ENCODE data around the gene FRMD6.

DNA sequence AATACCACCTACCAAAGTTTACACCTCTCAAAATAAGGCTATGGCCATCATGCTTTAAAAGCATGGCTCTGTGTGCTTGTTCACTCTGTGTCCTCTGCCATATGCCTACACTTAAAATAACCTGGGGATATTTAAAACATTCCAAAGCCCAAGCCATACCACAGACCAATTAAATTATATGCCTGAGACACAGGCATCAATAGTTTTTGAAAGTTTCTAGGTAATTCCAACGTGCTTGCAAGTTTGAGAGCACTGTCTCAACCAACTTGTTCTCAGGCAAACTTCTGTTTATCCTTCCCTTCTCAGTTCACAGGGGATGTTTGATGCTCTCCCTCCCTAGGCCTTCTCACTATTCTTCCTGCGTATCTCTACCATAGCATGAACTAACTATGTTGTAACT, 3.4 kb upstream of the FRMD6 start:
- TF ChIP-seq, protein P1, sequence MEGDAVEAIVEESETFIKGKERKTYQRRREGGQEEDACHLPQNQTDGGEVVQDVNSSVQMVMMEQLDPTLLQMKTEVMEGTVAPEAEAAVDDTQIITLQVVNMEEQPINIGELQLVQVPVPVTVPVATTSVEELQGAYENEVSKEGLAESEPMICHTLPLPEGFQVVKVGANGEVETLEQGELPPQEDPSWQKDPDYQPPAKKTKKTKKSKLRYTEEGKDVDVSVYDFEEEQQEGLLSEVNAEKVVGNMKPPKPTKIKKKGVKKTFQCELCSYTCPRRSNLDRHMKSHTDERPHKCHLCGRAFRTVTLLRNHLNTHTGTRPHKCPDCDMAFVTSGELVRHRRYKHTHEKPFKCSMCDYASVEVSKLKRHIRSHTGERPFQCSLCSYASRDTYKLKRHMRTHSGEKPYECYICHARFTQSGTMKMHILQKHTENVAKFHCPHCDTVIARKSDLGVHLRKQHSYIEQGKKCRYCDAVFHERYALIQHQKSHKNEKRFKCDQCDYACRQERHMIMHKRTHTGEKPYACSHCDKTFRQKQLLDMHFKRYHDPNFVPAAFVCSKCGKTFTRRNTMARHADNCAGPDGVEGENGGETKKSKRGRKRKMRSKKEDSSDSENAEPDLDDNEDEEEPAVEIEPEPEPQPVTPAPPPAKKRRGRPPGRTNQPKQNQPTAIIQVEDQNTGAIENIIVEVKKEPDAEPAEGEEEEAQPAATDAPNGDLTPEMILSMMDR (IDR thresholded peaks at IDR 0.05 in 2 of 3, conservative IDR thresholded peaks at IDR 0.05 in 1 of 3; ENCODE audit: insufficient read depth in 2 of 3, low read depth in 1 of 3, low read length in 3 of 3): no peak
- TF ChIP-seq MAFG (tag; conservative IDR thresholded peaks at IDR 0.05) (no peak), POLR2AphosphoS5 (IDR thresholded peaks at IDR 0.05; ENCODE audit: control insufficient read depth, insufficient read depth, low read depth, low read length) (no peak), ZNF274 (IDR thresholded peaks at IDR 0.05; ENCODE audit: borderline replicate concordance, low read depth, low read length) (no peak), FOS (IDR thresholded peaks at IDR 0.05; ENCODE audit: extremely low read depth, insufficient read length) (no peak), MXI1 (IDR thresholded peaks at IDR 0.05; ENCODE audit: low read depth, low read length) (no peak), HMG20A (CRISPR knock-in tag; conservative IDR thresholded peaks at IDR 0.05) (no peak), GABPA (tag; conservative IDR thresholded peaks at IDR 0.05; ENCODE audit: low read depth) (no peak), PHF8 (IDR thresholded peaks at IDR 0.05; ENCODE audit: borderline replicate concordance, low read length) (no peak)
- TF ChIP-seq, protein P2, sequence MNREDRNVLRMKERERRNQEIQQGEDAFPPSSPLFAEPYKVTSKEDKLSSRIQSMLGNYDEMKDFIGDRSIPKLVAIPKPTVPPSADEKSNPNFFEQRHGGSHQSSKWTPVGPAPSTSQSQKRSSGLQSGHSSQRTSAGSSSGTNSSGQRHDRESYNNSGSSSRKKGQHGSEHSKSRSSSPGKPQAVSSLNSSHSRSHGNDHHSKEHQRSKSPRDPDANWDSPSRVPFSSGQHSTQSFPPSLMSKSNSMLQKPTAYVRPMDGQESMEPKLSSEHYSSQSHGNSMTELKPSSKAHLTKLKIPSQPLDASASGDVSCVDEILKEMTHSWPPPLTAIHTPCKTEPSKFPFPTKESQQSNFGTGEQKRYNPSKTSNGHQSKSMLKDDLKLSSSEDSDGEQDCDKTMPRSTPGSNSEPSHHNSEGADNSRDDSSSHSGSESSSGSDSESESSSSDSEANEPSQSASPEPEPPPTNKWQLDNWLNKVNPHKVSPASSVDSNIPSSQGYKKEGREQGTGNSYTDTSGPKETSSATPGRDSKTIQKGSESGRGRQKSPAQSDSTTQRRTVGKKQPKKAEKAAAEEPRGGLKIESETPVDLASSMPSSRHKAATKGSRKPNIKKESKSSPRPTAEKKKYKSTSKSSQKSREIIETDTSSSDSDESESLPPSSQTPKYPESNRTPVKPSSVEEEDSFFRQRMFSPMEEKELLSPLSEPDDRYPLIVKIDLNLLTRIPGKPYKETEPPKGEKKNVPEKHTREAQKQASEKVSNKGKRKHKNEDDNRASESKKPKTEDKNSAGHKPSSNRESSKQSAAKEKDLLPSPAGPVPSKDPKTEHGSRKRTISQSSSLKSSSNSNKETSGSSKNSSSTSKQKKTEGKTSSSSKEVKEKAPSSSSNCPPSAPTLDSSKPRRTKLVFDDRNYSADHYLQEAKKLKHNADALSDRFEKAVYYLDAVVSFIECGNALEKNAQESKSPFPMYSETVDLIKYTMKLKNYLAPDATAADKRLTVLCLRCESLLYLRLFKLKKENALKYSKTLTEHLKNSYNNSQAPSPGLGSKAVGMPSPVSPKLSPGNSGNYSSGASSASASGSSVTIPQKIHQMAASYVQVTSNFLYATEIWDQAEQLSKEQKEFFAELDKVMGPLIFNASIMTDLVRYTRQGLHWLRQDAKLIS (CRISPR knock-in tag; IDR thresholded peaks at IDR 0.05): no peak
- TF ChIP-seq, protein P3, sequence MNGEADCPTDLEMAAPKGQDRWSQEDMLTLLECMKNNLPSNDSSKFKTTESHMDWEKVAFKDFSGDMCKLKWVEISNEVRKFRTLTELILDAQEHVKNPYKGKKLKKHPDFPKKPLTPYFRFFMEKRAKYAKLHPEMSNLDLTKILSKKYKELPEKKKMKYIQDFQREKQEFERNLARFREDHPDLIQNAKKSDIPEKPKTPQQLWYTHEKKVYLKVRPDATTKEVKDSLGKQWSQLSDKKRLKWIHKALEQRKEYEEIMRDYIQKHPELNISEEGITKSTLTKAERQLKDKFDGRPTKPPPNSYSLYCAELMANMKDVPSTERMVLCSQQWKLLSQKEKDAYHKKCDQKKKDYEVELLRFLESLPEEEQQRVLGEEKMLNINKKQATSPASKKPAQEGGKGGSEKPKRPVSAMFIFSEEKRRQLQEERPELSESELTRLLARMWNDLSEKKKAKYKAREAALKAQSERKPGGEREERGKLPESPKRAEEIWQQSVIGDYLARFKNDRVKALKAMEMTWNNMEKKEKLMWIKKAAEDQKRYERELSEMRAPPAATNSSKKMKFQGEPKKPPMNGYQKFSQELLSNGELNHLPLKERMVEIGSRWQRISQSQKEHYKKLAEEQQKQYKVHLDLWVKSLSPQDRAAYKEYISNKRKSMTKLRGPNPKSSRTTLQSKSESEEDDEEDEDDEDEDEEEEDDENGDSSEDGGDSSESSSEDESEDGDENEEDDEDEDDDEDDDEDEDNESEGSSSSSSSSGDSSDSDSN (IDR thresholded peaks at IDR 0.05; ENCODE audit: borderline replicate concordance in 1 of 2, low read depth in 2 of 2, low read length in 2 of 2): no peak
- TF ChIP-seq, protein P4, sequence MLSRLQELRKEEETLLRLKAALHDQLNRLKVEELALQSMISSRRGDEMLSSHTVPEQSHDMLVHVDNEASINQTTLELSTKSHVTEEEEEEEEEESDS (CRISPR knock-in tag; IDR thresholded peaks at IDR 0.05): no peak
- TF ChIP-seq, protein P5, sequence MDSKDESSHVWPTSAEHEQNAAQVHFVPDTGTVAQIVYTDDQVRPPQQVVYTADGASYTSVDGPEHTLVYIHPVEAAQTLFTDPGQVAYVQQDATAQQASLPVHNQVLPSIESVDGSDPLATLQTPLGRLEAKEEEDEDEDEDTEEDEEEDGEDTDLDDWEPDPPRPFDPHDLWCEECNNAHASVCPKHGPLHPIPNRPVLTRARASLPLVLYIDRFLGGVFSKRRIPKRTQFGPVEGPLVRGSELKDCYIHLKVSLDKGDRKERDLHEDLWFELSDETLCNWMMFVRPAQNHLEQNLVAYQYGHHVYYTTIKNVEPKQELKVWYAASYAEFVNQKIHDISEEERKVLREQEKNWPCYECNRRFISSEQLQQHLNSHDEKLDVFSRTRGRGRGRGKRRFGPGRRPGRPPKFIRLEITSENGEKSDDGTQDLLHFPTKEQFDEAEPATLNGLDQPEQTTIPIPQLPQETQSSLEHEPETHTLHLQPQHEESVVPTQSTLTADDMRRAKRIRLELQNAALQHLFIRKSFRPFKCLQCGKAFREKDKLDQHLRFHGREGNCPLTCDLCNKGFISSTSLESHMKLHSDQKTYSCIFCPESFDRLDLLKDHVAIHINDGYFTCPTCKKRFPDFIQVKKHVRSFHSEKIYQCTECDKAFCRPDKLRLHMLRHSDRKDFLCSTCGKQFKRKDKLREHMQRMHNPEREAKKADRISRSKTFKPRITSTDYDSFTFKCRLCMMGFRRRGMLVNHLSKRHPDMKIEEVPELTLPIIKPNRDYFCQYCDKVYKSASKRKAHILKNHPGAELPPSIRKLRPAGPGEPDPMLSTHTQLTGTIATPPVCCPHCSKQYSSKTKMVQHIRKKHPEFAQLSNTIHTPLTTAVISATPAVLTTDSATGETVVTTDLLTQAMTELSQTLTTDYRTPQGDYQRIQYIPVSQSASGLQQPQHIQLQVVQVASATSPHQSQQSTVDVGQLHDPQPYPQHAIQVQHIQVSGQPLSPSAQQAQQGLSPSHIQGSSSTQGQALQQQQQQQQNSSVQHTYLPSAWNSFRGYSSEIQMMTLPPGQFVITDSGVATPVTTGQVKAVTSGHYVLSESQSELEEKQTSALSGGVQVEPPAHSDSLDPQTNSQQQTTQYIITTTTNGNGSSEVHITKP (IDR thresholded peaks at IDR 0.05; ENCODE audit: partially characterized antibody): no peak
- TF ChIP-seq, protein P6, sequence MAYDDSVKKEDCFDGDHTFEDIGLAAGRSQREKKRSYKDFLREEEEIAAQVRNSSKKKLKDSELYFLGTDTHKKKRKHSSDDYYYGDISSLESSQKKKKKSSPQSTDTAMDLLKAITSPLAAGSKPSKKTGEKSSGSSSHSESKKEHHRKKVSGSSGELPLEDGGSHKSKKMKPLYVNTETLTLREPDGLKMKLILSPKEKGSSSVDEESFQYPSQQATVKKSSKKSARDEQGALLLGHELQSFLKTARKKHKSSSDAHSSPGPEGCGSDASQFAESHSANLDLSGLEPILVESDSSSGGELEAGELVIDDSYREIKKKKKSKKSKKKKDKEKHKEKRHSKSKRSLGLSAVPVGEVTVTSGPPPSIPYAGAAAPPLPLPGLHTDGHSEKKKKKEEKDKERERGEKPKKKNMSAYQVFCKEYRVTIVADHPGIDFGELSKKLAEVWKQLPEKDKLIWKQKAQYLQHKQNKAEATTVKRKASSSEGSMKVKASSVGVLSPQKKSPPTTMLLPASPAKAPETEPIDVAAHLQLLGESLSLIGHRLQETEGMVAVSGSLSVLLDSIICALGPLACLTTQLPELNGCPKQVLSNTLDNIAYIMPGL (CRISPR knock-in tag; IDR thresholded peaks at IDR 0.05): no peak
